Measurements from ENCODE around the gene TEKT3.
A peak's percentile ranks its signal among the peaks of the same experiment; 100 is the strongest.

TEKT3 gene

GRCh38 chr17:15261258-15261801 lies 80.1 kb downstream of the TEKT3 start:
- H3K4me3 ChIP-seq (ENCODE audit: low read depth, low read length) = peak overlapping the region; percentile 79
- peak; percentile 47 for TF ChIP-seq CTCF (conservative IDR thresholded peaks at IDR 0.05; ENCODE audit: low read depth, low read length)
- peak; percentile 73 for DNase-seq (ENCODE audit: low read depth)

DNA sequence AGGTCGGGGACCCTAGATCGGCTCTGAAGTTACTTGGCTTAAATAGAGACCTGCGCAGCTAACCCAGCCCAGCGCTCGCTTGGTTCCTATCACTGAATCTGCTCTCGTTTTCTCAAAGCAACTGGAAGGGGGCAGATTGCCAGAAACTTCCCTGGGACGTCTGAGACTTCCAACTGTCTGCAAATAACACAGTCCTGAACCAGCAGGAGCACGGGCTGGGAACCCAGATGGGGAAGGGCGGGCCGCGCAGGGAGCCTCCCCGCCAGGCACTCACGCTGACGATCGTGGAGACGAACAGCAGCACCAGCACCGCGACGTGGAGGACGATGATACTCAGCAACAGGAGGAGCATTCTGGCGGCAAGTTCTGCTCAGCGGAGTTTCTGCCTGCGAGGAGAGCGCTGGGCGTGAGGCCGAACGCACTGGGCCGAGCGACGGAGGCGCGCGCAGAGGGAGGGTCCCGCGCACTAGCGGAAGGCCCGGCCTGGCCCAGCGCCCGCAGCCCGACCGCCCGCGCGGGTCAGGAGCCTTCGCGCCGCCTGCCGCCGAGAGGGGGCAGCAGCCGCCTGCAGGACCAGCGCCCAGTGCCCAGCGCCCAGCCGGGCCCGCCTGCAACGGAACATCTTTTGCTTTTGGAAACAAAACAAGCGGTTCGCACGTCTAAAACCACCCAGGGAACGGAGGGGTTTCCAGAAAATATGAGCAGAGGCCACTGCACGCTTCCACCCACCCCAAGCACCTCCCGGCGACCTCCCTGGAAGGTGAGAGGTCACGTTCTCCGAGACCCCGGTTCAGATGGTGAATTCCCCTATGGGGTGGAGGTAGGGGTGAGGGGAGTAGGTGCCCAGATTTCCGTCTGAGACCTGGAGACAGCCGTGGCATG lies 80.8 kb downstream of the TEKT3 start:
- peak; percentile 90 for DNase-seq (ENCODE audit: low read depth)
- peak overlapping the region; percentile 79 for H3K4me3 ChIP-seq (ENCODE audit: low read depth, low read length)
- TF ChIP-seq CTCF (conservative IDR thresholded peaks at IDR 0.05; ENCODE audit: low read depth, low read length) = peak; percentile 46

- H3K4me3 ChIP-seq (ENCODE audit: low read depth, low read length) = no peak overlapping the region
- DNase-seq (ENCODE audit: low read depth) = no peak
- TF ChIP-seq CTCF (conservative IDR thresholded peaks at IDR 0.05; ENCODE audit: low read depth, low read length) = no peak
Measured at GRCh38 chr17:15257796-15258512, 83.4 kb downstream of the TEKT3 start.

- peak; percentile 94 for TF ChIP-seq CTCF (conservative IDR thresholded peaks at IDR 0.05; ENCODE audit: low read depth, low read length)
- peak; percentile 70 for DNase-seq (ENCODE audit: low read depth)
- no peak overlapping the region for H3K4me3 ChIP-seq (ENCODE audit: low read depth, low read length)
Measured at GRCh38 chr17:15257258-15257788, 84.1 kb downstream of the TEKT3 start.

DNA sequence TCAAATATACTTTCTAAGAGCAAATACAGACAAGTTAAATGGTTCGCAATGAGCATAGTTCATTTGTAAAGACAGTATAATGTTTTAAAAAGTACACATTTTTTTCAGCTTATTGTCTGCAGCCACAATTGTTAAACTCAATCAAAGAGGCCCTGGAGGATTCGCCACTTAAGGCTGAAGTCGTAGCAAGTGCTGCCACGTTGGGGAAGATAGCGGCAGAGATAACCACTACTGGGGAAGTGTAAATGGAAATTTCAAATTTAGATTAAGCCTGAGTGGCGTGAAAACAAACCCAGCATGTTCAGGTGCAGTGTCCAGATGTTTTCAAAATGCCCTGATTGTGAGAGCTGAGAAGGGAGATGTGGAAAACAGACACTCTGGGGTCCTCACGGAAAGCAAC lies 84.7 kb downstream of the TEKT3 start:
- no peak overlapping the region for H3K4me3 ChIP-seq (ENCODE audit: low read depth, low read length)
- TF ChIP-seq CTCF (conservative IDR thresholded peaks at IDR 0.05; ENCODE audit: low read depth, low read length) = no peak
- DNase-seq (ENCODE audit: low read depth) = no peak

DNA sequence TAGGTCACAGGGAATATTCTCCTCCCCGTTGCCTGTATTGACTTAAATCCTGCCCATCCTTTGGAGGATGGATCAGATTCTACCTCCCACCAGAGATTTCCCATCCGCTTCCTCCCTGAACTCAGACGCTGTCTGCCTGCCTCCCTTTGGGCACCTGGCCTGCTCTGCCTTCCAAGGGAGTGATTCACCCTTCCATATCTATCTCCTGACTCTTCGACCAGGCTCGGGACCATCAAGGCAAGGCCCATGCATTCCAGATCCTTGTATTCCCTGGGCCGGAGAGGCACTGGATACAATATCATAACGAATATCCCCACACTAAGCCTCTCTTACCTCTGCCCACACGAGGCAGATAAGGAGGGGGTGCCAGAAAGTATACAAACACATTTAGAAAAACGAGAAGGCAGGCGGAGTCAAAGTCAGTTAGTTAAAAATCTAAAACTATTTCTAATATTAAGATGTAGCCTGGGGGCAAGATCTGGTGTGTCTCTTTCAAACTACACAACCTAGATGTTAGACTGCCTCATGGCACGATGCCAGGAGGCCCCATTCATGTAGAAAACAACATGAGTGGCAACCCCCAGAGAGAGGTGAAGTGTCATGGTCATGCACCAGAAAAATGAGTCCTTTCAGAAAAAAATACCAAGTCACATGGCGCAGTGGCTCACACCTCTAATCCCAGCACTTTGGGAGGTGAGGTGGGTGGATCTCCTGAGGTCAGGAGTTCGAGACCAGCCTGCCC lies 85.5 kb downstream of the TEKT3 start:
- TF ChIP-seq CTCF (conservative IDR thresholded peaks at IDR 0.05; ENCODE audit: low read depth, low read length) = no peak
- H3K4me3 ChIP-seq (ENCODE audit: low read depth, low read length) = no peak overlapping the region
- peak; percentile 34 for DNase-seq (ENCODE audit: low read depth)

Data from choroid plexus epithelial cell (primary cell).